ENCODE measurements around the gene ST14.

Gene ST14

GRCh38 chr11:130137999-130138398, 21.6 kb upstream of the ST14 start:
- DNase-seq, result no peak

GRCh38 chr11:130139401-130139800, 20.2 kb upstream of the ST14 start:
- DNase-seq, result no peak

- no peak for DNase-seq
Observed at GRCh38 chr11:130141561-130142341, 17.8 kb upstream of the ST14 start.

GRCh38 chr11:130144141-130144540, 15.4 kb upstream of the ST14 start:
- no peak for DNase-seq

GRCh38 chr11:130144861-130145281, 14.7 kb upstream of the ST14 start:
- no peak for DNase-seq

GRCh38 chr11:130145311-130145812, 14.2 kb upstream of the ST14 start:
- no peak for DNase-seq

- no peak for DNase-seq
Observed at GRCh38 chr11:130145975-130146776, 13.4 kb upstream of the ST14 start.

- DNase-seq, result no peak
Observed at GRCh38 chr11:130146796-130147195, 12.8 kb upstream of the ST14 start.

GRCh38 chr11:130148796-130149326, 10.7 kb upstream of the ST14 start:
- DNase-seq, result no peak

GRCh38 chr11:130150790-130151189, 8.8 kb upstream of the ST14 start:
- DNase-seq, result no peak

- no peak for DNase-seq
Observed at GRCh38 chr11:130151196-130151595, 8.4 kb upstream of the ST14 start.

- DNase-seq, result no peak
Observed at GRCh38 chr11:130156108-130157022, 3.2 kb upstream of the ST14 start.

GRCh38 chr11:130157101-130157500, 2.5 kb upstream of the ST14 start:
- DNase-seq, result no peak

- DNase-seq, result no peak
Observed at GRCh38 chr11:130157840-130158239, 1.7 kb upstream of the ST14 start.

GRCh38 chr11:130159139-130159538, 443 bp upstream of the ST14 start:
- no peak for DNase-seq

- no peak for DNase-seq
Observed at GRCh38 chr11:130160498-130161155, 1.0 kb downstream of the ST14 start.

GRCh38 chr11:130161441-130162145, 2.0 kb downstream of the ST14 start:
- DNase-seq, result no peak

- DNase-seq, result peak in 1 of 2 donors; percentile 17
Observed at GRCh38 chr11:130162733-130163132, 3.2 kb downstream of the ST14 start.

GRCh38 chr11:130163346-130164220, 4.0 kb downstream of the ST14 start:
- no peak for DNase-seq

GRCh38 chr11:130164221-130164570, 4.6 kb downstream of the ST14 start:
- no peak for DNase-seq

Data from stimulated activated CD4-positive, alpha-beta T cell treated with anti-CD3 and anti-CD28 coated beads, Interleukin-2, amount 100 ng/mL, for 24 hours (primary cell).